Stimulated activated naive CD4-positive, alpha-beta T cell treated with Interleukin-2 at 50 U/mL for 16 hours (primary cell): ENCODE results near the gene CRYGB.

Experiments used
- DNase-seq: peaks from one replicate; lab custom pipeline; 2025; lab: John Stamatoyannopoulos, UW

CRYGB gene, protein sequence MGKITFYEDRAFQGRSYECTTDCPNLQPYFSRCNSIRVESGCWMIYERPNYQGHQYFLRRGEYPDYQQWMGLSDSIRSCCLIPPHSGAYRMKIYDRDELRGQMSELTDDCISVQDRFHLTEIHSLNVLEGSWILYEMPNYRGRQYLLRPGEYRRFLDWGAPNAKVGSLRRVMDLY

DNA sequence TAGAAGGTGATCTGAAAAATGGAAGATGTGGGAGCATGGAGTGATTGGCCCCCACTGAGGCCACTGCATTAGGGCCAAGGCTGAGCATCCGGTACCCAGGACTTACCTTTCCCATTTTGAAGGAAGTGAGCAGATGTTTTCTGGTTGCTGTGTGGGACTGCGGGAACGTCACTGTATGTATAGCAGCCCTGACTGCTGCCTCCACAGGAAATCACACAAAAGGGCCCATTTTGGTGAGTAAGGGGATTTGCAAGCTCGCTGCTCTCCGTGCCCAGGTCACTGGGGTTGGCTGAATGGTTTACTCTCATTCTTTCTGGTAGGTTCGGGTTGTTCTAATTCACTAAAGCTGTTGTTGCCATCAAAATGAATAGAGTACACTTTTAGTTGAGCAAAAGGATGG is at the start of gene CRYGB:
Gene CRYGB, minus strand, starts transcription at position 153 of the 400 bp plus-strand sequence. Its CDS starts 38 bp downstream, at position 115.
- DNase-seq, result no peak

DNA sequence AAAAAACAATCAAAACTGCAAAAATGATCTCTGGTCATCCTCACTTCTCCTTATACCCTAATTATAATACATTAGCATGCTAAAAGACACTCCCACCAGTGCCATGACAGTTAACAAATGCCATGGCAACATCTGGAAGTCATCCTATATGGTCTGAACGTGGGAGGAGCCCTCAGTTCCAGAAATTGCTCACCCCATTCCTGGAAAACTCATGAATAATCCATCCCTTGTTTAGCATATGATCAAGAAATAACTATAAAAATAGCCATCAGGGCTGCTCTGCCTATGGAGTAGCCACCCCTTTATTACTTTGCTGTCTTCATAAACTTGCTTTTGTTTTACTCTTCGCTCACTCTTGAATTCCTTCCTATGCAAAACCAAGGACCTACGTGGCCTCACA is 49.6 kb upstream of the CRYGB start:
- no peak for DNase-seq

DNA sequence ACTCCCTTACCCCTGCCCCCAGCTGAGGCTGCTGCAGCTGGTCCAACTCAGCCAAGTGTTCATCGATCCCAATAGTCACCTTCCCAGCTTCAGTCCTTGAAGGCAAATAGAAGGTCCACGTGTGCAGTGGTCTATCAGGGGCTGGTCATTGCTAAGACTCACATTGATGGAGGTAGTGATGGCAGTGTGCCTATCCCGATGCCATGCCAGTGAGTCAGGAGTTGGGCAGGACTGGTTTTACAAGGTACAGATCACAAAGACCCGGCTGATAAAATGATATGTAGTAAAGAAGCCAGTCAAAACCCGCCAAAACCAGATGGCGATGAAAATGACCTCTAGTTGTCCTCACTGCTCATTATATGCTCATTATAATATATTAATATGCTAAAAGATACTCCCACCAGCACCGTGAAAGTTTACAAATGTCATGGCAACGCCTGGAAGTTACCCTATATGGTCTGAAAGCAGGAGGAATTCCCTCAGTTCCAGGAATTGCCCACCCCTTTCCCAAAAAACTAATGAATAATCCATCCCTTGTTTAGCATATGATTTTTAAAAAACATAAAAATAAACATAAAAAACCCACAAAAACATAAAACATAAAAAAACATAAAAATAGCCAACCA is 46.8 kb upstream of the CRYGB start:
- no peak for DNase-seq

DNA sequence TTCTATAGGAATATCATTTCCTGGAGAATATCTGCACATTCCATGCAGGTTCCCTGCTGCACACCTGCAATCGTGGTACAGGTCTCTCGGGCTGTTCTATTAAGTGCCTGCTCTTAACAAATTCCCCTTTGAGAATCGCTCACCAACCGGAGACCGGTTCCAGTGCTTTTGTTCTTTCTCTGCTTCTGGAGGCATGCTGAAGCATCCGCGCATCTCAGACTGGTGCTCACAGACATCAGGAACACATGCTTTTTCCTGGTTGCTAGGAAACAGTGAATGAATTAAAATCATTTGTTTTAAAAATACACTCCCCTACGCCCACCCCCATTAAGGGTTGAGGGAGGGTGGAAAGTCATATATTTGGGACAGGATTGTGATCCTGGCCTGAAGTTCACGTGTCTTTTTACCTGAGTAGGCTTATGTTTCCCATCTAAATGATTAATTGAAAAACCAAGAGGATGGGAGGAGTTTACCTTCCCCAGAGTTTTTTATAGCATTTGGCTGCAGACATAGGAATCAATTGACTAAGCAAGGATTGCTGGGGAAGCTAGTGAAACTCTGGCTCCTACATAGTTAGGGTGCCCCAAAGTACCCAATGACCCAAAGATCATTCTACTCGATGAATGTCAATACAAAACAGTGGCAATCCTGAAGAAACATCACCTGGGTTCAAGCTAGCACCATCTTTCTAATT is 44.0 kb upstream of the CRYGB start, which contains the start of gene C2orf80:
Gene C2orf80, minus strand, starts transcription at position 221 of the 694 bp plus-strand sequence. CDS start 3,044 bp downstream, outside the sequence.
- DNase-seq, result no peak

DNA sequence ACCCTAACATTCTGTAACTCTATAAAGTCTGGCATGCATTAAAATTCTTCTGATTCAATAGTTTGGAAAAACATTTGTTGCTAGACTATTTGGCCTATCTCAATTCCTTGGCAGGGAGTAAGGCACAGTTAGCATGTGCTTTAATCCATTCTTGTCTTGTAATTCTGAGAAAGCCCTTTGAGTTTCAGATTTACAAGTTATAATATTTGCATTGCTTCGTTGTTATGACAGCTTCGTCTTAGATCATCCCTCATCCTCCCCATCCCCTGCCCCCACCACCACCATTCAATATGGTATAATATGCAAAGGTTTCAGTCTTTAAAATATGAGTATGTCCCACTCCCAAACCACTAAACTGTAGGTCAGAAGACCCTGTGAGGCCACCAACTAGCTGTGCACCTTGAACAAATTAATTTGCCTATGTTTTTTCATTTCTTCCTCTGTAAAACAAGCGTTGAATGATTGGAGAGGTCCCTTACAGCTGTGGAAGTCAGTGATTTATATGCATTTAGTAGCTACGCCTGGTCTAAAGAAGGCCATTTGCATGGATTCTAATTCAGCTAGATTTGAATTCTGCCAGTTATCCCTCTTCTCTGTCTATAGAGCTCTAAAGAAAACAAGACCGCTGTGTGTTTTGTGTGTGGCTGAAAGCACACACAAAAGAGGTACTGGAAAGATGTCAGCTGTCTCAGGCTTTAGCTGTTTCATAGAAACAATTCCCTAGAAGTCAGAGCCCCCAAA is 43.3 kb upstream of the CRYGB start:
- DNase-seq, result no peak

DNA sequence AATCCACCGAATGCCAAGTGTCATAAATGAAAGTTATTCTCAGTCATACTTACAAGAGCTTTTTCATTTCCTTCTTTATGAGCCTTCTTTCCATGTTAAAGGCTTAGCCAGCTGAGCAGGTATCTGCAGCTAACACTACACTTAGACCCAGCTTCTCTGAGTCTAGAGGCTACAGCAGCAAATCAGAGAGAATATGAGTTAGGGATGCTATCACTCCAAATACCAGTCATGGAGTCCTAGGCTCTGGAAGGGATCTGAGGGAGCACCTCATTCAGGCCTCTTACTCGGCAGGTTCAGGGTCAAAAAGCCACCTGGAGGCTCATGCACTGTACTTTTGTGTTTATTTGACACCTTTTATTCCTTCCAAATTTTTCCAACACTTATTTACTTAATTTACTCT is 40.9 kb upstream of the CRYGB start:
- DNase-seq, result no peak

DNA sequence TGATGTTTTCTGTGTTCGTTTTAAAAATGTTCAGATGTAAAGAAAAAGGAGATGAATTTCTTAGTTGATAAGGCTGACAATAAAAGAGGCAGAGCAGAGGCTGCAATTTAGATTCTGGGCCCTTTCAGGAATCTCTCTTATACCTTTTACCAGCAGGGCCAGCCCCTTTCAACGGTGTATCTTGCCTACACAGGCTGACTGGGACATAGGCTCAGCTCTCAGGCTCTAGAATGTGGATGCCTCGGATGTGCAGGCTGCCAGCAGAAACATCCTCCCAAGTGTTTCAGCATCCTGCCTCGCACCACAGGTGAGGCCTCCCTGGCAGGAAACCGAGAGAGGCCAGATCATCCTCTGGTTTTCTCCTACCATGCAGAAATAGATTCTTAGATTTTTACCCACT is 40.5 kb upstream of the CRYGB start:
- no peak for DNase-seq

DNA sequence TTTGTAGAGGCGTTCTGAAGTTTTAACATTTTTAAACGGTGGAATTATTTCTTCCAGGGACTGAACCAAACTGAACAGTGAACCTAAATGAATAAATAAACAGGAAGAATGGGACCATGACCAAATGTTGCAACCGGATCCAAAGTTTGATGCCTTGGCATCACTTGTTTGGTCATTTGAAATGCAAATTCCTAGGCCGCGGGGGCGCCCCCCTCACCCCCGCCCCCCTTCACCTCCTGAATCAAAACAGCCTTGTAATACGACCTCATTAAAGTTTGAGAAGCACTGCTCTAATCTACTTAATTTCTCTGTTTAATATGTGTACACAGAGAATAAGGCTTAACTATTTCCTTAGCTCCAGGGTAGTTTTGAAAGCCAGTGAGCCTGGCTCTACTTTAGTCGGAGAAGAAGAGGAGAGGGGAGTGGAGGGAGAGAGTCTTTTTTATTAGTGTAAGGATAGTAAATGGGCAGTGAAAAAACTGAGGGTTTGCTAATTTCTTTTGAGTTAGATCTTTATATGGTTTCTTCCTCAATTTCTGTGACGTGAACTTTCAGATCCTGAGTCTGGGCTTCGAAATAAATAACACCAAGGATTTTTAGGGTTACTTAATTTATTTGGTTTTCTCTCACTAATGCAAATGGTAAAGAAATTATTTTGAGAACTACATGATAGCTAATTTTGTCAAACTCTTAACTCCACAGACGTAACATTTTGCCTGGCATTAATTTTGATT is 38.2 kb upstream of the CRYGB start:
- DNase-seq, result no peak

DNA sequence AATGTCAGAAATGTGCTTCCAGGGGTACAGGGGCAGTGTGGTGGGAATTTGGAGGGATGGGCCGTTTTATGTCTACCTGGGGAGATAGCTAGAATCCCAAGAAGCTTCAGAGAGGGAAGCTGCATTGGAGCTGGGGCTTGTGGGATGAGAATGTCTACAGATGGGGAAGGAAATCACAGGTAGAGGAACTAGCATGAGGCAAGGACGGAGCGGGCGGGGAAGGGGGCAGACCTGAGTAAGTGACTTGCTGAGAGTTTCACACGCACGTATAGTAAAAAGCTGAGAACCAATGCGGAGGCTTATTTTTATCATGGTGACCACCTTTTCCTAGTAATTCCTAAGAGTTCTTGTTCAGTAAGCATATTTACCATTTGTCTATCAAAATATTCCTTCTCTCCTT is 37.6 kb upstream of the CRYGB start:
- no peak for DNase-seq

DNA sequence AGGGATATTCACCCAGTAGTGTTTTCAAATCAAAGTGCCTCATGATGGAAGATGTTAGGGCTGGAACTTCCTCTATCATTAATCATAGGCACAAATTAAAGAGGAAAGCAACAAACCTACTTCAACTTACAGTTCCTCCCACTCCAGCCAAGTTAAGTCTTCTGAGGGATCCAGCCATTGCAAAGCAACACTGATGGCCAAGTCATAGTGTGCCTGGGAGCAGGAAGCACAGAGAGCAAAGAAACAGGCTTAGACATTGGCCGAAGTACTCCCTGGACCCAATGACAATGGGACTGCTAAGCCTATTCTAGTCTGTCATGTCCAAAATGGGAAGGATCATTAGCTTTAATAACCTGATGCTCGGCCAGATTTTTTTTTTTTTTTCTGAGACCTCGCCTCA is 36.9 kb upstream of the CRYGB start:
- no peak for DNase-seq

DNA sequence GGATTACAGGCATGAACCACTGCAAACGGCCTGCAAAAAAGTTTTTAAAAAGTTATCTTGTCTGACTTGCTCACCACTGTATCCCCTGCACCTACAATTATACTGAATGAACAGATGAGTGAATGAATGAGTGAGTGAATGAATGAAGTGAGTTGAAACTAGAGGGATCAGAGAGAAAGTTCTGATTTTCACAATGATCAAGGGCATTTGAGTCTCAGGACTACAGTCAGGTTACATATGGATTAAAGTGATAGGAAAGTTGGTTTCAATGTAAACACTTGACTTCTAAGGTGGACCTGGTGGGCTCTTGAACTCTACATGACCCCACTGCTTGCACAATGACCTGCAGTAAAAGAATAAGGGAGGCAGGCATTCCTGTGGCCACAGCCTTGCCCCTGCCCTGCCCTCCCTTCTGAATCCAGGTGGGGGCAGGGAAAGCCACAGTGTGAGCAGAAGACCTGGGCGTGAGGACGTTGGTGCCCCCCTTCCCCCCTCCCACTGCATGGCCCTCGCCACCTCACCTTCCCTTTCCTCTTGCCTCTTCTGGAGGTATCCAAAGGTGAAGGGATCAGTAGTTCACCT is 33.2 kb upstream of the CRYGB start:
- DNase-seq, result no peak

DNA sequence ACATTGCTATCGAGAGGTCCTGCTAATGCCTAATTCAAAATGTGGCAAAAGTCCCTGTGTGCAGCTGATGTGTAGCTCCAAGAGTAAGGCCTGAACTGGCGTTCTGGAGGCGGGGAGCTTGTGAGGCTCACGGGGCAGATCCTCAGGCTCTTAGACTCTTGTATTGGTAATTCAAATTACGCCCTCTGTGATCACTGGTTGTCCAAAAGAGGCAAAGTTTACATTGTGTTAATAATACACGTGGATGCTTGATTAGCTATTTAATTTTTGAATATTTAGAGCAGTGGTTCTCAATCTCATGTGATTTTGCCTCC is 29.8 kb upstream of the CRYGB start:
- DNase-seq, result no peak

DNA sequence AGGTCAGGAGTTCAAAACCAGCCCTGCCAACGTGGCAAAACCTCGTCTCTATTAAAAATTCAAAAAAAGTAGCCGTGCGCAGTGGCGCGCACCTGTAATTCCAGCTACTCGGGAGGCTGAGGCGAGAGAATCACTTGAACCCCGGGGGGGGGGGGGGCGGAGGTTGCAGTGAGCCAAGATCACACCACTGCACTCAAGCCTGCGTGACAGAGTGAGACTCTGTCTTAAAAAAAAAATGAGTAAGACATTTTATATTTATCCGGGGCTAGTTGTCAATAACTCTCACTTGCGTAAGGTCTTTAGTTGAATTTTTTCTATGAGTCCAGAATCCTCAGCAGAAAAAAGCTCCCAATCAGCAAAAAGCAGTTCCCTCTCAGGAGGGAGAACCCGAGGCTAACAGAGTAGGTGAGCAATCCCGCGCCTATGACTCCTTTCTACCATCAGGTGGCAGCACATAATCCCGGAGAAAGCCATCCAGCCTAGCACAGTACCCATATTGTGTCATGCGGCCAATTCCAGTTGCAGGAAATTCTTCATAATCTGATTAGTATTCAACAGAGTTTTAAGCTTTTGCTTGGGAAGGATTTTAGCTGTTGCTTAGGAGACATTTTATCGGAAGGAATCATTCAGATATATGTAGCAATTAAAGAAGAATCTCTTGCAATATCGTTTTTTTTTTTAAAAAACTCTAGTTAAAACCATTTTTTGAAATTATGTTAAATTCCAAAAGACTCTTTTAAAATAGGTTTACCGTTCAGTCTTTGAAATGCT is 29.3 kb upstream of the CRYGB start:
- peak; percentile 24 for DNase-seq

DNA sequence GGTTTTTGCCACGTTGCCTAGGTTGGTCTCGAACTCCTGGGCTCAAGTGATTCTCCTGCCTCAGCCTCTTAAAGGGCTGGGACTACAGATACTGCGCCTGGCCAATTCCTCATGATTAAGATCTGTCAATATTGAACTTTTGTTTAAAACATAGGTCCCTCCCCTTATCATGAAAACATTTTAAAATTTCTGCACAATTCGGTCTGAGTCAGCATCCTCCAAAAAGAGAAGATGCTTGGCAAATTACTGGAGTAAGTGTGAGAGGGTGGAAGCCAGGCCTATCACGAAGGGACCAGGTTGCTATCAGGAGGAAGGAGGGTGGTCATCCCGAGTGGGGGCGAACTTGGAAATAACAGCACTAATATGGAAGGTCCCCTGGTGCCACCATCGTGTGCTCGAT is 28.2 kb upstream of the CRYGB start:
- DNase-seq, result no peak

DNA sequence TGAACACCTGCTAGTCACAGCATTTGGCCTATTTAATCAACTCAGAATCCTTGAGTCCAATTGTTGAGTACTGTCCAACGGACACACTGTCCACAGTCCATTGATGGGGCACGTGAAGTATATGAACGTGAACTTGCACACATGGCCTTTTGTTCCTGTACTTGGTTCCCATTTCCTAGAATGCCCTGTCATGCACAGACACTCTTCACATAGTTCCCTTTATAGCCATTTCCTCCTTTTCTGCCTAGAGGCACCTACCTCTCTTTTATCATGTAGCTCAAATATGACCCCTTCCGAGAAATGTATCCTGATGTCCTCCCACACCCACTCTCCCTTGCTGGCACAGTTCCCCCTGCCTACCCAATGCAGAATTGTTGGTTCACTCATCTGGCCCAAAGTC is 26.2 kb upstream of the CRYGB start:
- DNase-seq, result no peak

DNA sequence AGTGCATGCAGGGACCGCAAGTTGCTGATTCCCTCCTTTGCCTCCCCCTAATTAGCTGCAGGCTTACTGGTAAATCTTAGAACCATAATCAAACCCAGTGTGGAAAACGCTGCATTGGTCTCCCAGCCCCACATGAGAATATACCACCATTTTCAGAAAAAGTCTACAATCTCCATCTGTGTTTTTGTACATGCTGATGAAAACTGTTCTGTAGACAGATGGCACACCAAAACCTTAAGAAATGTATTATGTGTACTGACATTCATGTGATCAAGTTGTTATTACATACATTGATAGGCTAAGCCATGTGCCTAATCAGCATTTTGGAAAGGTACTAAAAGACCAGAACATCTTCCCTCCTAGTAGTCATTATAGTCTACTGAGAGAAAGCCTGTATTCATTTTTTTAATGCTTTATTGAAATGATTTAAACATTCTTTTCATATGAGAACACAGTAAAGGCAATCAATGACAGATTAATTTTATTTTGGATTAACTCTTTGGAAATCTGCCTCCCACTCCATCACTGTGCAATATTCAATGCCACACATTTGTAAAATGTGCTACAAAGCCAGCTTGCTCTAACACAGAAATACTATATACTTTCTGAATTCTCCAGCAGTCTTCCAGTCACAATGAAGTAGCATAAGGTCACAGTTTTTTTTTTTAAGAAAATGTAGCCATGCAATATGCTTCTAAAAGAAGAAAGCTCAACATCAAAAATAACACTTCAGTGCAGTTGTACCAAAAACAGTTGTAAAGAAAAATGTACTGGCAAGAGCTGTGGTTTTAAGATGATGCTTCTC is 19.2 kb upstream of the CRYGB start:
- no peak for DNase-seq

DNA sequence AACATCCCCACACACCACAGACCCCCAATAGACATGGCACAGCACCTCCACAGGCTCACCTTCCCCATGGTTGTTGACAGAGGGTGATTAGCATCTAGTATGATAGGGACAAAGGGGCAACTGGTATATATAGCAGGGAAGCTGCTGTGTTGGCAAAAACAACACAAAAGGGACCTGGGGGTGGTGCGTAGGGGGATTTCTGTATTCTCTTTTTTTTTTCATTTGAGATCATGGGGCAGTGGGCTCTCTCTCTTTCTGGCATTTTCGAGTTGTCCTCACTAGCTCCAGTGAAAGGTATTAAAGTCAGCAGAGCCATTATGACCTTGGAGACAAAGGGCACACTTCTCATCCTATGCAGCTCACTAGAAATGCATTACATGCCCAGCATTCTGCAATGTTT is 17.5 kb upstream of the CRYGB start, which contains the start of gene CRYGA:
Gene CRYGA, minus strand, starts transcription at position 101 of the 400 bp plus-strand sequence. Its CDS starts 33 bp downstream, at position 68.
- no peak for DNase-seq

DNA sequence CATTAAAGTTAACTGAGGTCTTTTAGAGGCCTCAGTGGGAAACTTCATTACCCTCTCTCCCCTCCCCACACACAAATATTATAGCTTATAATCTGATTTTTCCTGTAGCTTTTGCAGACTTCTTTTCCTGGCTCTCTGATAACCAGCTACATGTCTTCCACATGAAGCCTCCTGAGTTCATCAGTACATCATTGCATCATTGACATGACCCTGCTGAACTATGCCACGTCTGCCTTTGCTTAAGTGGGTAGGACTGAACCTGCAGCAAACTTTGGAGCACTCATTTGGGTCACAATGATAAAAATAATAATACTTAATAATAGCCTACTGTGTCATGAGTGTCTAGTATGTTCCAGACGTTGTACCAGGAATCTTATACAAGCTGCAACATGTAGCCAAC is 10.5 kb upstream of the CRYGB start:
- DNase-seq, result no peak

DNA sequence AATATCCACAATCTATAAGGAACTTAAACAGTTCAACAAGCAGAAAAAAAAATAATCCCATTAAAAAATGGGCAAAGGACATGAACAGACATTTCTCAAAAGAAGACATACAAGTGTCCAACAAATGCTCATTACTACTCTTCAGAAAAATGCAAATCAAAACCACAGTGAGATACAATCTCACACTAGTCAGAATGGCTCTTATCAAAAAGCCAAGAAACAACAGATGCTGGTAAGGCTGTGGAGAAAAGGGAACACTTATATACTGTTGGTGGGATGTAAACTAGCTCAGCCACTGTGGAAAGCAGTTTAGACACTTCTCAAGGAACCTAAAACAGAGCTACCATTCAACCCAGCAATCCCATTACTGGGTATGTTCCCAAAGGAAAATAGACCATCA is 7.2 kb upstream of the CRYGB start:
- no peak for DNase-seq

DNA sequence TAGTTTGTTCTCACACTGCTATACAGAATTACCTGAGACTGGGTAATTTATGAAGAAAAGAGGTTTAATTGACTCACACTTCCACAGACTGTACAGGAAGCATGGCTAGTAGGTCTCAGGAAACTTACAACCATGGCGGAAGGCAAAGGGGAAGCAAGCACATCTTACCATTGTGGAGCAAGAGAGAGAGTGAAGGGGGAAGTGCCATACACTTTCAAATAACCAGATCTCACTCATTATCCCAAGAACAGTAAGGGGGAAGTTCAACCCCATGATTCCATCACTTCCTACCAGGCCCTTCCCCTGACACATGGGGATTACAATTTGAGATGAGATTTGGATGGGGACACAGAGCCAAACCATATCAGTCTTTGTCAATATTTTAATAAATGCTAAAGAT is 5.0 kb upstream of the CRYGB start:
- no peak for DNase-seq
